ENCODE results near the gene DTX4.

The DTX4 gene

DNA sequence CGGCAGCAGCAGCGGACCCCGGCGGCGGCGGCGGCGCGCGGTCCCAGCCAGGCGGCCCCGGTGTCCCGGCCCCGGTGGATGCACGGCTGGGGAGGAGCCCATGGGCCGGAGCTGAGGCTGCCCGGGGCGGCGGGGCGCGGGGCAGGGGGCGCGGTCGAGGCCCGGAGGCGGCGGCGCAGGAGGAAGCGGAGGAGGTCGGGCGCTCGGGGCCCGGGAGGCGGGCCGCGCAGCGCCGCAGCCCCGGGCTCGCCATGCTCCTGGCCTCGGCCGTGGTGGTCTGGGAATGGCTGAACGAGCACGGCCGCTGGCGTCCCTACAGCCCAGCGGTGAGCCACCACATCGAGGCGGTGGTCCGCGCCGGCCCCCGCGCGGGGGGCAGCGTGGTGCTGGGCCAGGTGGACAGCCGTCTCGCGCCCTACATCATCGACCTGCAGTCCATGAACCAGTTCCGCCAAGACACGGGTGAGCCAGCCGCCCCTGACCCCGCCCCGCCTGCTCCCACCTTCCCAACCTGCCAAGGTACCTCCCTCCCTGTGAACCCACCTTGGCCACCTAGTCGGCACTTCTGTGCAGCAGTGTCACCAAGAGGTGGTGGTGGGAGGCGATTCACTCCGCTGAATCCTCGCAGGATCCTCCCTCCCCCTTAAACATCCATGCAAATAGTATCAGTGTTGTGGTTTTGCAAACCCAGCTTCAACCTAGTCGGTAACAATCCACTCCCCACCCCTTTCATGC lies 580 bp downstream of the DTX4 start:
- DNase-seq: no peak
- TF ChIP-seq CTCF (IDR thresholded peaks at IDR 0.05; ENCODE audit: low read depth, low read length): no peak

GRCh38 chr11:59173080-59173963 lies 1.4 kb downstream of the DTX4 start:
- H3K4me1 ChIP-seq: no peaks in the 10 kb centered on the region
- no peak for DNase-seq
- H3K27me3 ChIP-seq: peaks cover 14% of the 10 kb centered on the region
- no peaks in the 10 kb centered on the region for H3K9me3 ChIP-seq
- H3K4me3 ChIP-seq (ENCODE audit: low read depth, low read length): no peak overlapping the region
- no peak for TF ChIP-seq CTCF (IDR thresholded peaks at IDR 0.05; ENCODE audit: low read depth, low read length)
- no peaks in the 10 kb centered on the region for H3K36me3 ChIP-seq

More for the DNA sequence above, 580 bp downstream of the DTX4 start:
- Histone ChIP-seq H3K36me3 (no peaks in the 10 kb centered on the region), H3K9me3 (no peaks in the 10 kb centered on the region), H3K4me1 (no peaks in the 10 kb centered on the region), H3K4me3 (ENCODE audit: low read depth, low read length) (no peak overlapping the region; the same call in 1 of the 2 replicates), H3K27me3 (peaks cover 14% of the 10 kb centered on the region)

DNA sequence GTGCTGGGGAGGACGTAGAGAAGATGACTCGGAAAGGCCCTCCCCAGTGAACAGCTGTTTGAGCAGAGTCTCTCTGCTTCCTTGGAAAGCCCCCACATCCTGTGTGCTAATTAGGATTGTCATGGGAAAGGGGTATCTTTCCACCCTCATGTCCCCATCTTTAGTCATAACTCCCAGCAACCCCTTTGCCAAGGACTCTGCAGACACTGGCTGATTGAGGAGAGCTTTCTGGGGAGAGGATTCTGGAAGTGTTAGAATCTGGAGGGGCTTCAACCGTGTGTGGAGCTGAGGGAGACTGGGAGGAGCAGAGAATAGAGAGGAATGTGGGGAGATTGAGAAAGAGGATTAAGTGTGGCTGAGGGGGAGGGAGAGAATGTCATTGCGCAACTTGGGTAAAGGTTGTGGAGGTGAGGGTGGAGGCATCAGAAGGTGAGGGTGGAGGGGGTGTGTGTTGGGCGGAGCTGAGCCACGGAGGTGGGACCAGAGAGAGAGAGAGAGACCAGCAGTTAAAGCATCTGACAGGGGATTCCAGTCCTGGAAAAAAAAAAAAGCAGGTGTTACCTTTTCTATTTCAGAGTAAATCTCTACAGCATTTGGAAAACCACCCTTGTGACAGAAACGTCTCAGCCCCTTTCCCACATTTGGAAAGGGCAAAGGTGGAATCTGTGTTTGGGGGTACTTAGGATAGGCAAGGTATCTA lies 2.2 kb downstream of the DTX4 start:
- DNase-seq: no peak
- no peaks in the 10 kb centered on the region for H3K36me3 ChIP-seq
- H3K27me3 ChIP-seq: peaks cover 14% of the 10 kb centered on the region
- no peaks in the 10 kb centered on the region for H3K9me3 ChIP-seq
- H3K4me1 ChIP-seq: no peaks in the 10 kb centered on the region
- no peak for TF ChIP-seq CTCF (IDR thresholded peaks at IDR 0.05; ENCODE audit: low read depth, low read length)
- H3K4me3 ChIP-seq (ENCODE audit: low read depth, low read length): no peak overlapping the region

- peaks cover 14% of the 10 kb centered on the region for H3K27me3 ChIP-seq
- H3K36me3 ChIP-seq: no peaks in the 10 kb centered on the region
- no peaks in the 10 kb centered on the region for H3K9me3 ChIP-seq
- no peak for DNase-seq
- no peak overlapping the region for H3K4me3 ChIP-seq (ENCODE audit: low read depth, low read length)
- H3K4me1 ChIP-seq: no peaks in the 10 kb centered on the region
- TF ChIP-seq CTCF (IDR thresholded peaks at IDR 0.05; ENCODE audit: low read depth, low read length): no peak
These were observed 2.7 kb downstream of the DTX4 start for GRCh38 chr11:59174664-59175033.

DNA sequence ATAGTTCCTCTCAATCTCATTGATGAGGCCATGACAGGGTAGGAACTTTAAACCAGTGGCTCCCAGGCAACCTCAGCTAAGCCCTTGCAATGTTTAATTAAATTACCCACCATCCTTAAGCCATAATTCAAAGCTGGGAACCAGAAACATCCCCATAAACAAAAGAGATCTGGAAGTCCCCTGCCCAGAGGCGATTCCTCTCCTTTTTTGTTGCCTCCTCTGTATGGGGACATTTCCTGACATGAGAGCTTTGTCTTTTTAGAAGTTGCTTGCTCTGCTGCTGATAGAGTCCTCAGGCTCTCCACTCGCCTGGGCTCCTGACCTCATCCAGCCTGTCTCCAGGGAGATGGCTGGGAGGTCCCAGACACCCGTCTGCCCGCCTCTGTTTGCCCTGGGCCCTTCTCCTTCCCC lies 3.2 kb downstream of the DTX4 start:
- Histone ChIP-seq H3K27me3 (peaks cover 14% of the 10 kb centered on the region), H3K4me3 (ENCODE audit: low read depth, low read length) (no peak overlapping the region), H3K4me1 (no peaks in the 10 kb centered on the region), H3K36me3 (no peaks in the 10 kb centered on the region), H3K9me3 (no peaks in the 10 kb centered on the region)
- TF ChIP-seq CTCF (IDR thresholded peaks at IDR 0.05; ENCODE audit: low read depth, low read length): no peak
- DNase-seq: no peak
